ENCODE results near the gene AANAT.

AANAT gene

DNA sequence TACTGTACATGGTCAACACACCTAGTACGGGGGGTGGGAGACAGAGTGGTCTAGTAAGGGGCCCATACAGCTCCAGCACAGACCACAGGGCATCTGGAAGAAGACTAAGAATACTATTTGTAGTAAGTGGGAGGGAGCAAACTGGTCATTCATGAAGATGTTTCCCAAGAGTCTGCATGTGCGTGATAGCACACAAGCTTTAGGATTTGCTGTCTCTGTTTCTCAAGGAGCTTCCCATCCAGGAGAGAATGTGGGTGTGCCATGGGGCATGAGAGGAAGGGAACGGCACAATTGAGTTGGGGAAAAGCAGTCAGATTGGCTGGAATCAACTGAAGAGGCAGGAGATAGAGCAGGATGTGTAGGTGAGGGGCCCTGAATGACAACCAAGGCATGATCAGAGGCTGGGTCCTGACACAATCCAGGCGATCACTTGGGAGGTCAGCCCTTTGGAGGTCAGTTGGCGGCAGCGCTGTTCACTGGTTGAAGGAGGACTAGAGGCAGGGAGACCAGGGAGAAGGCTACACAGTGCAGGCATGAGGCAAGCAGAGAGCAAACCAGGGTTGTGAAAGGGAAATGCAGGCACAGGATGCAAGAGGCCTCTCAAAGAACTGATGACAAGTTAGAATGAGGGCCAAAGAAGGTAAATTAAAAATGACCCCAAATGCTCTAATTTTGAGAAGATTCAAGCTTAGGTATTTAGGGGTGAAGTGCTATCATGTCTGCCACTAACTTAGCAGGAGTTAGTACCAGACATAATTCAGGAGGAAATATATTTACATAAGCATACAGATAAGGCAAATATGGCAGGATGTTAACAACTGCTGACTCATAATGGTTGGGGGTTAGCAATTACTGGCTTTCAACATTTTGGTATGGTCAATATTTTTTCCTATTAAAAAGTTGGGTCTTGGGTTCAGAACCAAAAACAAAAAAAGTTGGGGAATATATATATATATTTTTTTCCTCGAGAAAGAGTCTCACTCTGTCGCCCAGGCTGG lies 24.8 kb upstream of the AANAT start:
- no peak for DNase-seq (ENCODE audit: low read depth)

DNA sequence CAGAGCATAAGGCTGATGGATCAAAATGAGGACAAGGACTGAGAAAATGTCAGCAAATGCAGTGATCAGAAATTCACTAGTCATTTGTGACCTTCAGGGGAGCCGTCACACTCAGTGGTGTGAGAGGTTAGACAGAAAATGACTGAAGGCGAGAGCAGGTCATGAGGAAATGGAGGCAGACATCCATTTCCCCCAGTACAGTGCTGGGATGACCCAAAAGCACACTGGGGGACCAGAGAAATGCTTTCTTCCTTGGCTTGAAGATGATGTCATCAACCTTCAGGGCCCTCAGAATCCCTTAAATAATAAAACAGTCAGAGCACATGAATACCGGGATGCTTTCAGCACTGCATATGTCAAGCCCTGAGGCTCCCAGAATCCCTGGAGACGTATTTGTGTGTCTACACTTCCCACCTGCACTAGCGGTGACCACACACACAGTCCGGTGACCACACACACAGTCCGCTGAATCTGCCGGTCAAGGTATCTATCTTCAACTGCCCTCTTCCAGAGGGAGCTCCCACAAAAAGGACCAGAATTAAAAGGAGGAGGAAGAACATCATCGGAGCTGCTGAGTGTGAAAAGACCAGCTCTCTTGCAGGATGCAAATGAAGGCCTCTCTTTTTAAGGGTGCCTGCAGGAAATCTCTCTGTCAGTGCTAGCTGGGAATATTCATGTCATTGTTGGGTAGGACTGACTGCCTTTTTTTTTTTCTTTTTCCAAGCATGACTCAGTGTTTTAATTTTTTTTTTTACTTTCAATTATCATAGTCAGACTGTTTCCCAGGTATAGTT lies 22.7 kb upstream of the AANAT start:
- DNase-seq (ENCODE audit: low read depth), result no peak

DNA sequence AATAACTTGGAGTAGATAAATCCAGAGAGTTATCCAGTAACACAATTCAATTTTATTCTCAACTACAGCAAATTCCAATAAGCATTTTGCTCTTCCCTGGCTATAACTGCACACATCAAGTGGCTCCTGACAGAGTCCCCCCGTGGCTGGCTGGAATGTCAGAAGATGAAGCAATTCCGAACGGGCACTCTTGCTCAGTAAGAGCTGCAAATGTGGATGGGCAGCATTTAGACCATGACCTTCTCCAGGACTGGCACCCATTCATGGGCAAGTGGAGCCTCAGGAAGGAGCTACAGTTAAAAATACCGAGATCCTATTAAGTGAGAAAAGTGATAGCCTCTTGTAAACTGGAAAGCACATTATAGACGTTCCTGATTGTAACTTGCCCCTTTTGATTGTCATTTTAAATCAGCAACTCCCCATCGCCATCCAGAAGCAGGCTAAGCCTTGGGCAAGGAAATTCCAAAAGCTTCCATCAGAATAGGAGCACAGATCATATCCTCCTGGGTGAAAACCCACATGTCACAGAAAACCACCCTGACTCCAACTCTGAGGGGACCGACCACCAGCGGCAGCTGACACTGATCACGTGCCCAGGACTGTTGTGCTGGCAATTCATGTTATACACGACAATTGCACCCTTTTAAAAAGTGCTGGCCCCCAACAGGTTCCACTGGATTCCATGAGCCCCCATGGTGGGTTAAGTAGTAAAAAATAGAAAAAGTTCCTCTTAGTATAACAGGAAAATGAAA lies 21.5 kb upstream of the AANAT start:
- no peak for DNase-seq (ENCODE audit: low read depth)

DNA sequence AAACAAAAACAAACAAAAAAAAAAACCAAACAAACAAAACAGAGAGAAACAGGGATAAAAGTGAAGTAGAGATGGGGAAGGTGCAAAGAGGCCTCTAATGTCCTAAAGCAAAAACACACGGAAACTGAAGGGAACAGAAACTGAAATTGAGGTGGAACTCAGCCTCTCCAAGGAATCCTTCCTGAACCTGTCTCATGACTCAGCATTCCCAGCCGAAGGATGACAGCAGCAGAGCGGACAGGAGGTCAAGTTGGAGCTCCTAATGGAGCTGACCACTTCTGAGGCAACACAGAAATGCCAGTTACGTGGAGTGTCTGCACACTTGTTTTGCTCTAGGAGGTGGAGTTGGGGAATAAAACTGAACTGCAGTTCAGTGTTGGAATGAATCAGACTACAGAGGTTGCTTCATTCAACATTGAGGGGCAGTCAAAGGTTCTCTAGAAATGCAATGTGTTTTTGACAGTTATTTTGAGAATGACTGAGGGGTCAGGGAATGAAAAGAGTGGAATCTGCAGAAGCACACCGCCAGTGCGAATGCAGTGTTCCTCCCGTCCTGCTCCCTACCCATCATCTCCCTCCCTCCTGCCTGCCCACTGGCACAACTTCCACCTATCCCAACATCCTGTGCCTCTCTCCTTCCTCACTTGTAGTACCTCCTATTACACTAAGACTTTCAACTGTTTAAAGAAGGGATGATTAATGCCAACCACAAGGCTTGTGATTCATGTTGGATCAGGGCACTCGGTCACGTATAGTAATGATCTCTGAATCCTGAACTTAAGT lies 20.8 kb upstream of the AANAT start:
- no peak for DNase-seq (ENCODE audit: low read depth)

DNA sequence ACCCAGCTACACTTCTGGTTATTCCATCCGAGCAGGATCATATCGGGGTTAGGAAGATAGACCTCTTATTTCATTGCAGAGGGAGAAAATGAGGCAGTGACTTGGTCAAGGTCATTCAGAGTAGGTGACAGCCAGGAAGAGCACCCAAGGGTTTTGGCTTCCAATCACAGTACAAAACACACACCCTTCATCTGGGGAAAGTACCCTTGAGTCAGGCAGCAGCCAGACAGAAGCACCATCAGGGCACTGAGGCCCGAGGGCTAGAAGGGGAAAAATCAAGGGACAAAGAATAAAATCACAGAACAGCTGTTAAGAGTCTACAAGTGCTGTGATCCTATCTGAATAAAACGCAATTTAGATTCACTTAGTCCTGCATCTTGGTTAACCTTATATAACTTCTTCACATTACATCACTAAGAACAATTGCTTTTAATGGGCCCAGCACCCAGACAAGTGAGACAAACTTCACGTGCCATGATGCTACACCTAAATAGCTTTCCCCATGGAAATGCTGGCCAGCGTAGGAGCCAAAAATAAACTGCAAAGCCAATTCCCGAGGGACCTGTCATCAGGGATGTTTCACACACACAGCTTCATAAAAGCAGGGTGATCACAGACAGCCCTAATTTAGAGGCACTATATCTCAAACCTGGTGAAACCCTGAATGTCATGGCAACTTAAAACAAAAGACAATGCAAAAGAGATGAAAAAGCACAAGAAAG lies 19.3 kb upstream of the AANAT start:
- DNase-seq (ENCODE audit: low read depth), result no peak

DNA sequence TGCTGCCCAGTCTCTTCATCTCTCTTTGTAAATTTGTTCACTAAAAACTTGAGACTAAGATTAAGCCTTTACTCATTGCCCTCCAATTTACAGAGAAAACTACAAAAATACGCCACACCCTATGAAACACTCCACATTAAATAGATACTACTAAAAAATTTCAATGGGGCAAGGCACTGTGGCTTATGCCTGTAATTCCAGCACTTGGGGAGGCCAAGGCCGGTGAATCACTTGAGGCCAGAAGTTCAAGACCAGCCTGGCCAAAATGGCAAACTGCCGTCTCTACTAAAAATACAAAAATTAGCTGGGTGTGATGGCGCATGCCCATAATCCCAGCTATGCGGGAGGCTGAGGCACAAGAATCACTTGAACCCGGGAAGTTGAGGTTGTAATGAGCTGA lies 18.3 kb upstream of the AANAT start:
- no peak for DNase-seq (ENCODE audit: low read depth)

DNA sequence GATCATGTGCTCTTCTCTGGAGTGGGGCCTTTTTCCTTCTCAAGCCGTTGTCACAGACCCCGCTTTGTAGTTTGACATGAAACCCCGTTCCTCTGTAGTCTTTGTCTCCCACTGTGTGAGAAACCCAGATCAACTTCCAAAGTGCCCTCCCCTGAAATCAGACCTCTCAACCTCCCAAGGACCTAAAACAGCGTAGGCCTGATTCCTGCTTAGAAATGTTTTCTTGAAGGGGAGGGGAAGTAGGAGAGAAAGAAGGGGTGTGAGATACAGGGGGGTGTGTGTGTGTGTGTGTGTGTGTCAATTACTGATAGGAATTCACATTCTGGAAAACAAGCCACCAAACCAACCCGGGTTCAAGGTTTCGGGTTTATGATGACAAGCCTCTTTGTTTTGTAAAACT lies 15.9 kb upstream of the AANAT start:
- DNase-seq (ENCODE audit: low read depth), result no peak

DNA sequence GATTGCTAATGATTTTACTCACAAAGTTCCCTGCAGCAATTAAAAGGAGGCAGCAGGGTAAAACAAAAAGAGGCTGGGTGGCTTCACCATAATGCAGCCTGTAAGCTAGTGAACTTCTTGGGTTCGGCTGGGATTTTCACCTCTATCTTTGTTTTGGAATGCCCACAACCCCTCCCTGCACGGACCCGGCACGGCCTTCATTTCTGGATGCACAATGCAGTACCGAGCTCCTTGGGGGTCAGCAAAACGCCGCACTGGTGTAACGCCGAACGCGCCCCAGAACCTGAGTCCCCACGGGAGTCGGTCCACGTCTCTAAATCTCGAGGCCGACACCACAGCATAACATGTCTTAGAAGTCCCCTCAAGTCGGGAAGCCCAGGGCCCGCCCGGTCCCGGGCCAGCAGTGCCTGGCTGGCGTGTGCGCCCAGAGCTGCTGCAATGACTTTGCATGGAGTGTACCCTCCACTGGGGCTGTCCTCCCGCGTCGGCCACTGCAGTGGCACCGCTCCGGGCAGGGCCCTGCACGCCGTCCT lies 15.2 kb upstream of the AANAT start:
- DNase-seq (ENCODE audit: low read depth), result no peak

DNA sequence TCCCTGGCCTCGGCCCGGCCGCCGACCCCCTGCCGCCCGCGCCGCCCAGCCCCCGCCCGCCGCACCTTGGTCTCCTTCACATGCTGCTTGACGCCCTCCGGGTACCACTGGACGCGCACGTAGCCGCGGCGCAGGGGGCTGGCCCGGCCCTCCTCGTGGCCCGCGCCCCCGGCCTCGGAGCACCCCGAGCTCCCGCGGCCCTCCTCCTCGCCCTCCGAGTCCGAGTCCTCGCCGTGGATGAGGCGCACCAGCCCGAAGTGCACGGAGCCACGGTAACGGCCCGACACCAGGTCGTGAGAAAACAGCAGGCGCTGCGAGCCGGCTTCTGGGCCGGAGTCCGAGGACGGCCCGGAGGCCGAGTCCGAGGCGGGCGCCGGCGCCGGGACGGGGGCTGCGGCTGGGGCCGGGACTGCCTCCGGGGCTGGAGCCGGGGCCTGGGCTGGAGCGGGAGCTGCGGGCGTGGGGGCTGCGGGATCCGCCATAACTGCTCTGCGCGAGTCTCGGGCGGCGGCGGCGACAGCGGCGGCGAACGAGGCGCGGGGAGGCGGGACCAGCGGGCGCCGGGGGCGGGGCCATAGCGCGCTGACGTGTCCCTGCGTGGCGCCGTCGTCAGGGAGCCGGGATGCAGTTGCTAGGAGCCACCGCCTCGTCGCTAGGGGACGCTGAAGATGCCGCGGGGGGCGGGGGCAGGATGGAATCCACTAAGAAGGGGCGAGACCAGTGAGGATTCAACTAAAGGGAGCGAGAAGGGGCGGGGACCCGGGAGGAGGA lies 14.6 kb upstream of the AANAT start, which contains the start of gene UBE2O:
UBE2O (minus strand) TSS at position 493 of the 771 bp plus-strand sequence; CDS start at position 482, 11 bp downstream.
- peak; percentile 81 for DNase-seq (ENCODE audit: low read depth)

DNA sequence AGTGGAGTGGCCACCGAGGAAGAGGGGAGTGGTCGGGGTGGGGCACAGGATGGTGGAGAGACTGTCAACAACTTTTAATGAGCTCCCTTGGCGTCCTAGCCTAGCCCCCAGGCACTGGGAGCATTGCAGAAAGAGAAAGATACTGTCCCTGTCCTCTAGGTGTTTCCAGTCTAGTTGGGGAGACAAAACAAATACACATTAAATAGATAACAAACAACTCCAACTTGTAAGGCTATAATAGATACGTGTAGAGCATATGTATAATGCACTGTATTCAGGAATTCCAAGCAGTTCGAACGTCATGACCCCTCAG lies 14.0 kb upstream of the AANAT start:
- no peak for DNase-seq (ENCODE audit: low read depth)

DNA sequence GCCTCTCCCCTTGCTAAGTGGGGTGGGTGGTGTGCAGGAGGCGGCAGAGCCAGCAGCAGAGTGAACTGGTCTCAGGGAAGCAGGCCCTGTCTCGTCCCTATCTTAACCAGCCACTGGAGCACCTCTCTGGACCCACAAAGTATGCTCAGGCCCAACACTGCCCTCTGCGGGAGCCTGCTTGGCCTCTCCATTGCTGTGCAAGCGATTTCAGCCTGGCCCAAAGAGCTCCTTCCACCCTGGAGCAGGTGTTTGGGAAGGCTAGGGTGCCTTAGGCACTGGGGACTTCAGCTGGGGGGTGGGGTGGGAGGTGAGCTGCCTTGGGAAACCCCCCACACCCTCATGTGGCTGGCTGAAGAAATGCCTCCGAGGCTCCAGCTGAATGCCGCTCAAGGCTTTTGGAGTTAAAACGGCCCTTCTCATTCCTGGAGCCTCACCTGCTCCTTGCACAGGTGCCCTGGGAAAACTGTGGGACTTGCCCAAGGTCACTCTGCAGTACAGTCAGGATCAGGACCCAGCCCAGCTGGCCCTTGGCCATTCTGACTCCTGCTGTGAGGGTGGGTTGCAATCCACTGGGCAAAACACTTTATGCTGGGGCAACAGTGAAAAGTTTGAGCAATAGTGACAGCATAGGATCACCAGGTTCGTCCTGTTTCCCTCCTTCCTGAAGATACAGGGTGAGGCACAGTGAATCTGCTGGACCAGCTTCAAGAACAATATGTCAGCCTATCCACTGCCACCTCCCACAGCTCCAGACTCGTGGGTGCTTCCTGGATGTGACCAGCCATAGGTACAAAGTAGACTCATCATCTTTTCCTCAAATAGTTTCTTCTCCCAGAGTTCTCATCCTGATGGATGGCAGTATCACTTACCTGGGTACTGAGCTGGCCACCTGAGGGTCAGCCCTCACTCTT lies 8.6 kb upstream of the AANAT start:
- no peak for DNase-seq (ENCODE audit: low read depth)

DNA sequence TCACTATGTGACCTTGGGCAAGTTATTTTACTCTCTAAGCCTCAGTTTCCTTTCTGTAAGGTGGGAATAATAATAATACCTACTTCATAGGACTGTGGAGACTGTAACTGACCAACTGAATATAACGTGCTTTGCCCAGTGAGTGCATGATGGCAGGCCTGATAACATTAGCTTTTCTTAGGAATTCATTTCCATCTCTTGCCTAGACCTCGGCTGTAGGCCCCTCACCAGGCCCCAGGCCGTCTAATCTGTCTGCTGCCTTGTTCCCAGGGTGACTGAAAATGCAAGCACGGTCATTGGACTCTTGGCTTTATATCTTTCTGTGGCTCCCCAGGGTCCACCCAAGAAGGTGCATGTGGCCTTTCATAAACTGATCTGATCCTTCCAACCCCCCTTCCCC lies 7.7 kb upstream of the AANAT start:
- DNase-seq (ENCODE audit: low read depth), result no peak

DNA sequence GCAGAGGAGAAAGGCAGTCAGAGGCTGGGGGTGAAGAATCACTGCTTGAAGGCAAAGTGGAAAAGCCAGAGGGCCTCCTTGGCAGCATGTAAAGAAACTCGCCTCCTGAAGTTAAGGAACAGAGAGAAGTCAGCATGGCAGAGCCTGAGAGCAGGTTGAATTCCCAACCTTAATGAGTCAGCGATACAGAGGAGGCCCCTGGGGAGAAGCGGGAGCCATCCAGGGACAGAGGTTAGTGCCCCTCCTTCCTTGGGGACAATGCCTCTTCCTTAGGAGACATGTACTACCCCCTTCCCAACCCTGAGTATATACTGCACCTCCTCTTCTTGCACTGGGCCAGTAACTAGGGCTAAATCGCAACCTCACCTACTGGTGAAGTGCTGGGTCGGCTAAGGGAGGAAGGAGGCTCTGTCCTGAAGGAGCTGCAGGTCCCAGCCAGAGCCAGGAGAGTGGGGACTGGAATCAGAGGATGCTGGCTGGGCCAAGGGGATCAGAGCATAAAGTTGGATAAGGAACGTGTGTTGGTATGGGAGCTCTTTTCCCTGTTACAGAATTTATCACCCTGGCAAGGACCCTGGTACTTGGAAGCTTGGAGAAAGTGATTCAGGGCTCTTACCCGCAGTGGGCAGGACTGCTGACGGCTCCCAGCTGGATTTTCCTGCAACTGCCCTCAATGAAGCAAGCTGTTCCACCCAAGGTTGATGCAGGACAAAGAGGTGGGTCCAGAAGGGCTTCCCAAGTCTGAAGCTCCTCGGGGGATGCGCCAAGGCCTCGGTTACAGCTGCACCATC lies 5.4 kb upstream of the AANAT start:
- no peak for DNase-seq (ENCODE audit: low read depth)

DNA sequence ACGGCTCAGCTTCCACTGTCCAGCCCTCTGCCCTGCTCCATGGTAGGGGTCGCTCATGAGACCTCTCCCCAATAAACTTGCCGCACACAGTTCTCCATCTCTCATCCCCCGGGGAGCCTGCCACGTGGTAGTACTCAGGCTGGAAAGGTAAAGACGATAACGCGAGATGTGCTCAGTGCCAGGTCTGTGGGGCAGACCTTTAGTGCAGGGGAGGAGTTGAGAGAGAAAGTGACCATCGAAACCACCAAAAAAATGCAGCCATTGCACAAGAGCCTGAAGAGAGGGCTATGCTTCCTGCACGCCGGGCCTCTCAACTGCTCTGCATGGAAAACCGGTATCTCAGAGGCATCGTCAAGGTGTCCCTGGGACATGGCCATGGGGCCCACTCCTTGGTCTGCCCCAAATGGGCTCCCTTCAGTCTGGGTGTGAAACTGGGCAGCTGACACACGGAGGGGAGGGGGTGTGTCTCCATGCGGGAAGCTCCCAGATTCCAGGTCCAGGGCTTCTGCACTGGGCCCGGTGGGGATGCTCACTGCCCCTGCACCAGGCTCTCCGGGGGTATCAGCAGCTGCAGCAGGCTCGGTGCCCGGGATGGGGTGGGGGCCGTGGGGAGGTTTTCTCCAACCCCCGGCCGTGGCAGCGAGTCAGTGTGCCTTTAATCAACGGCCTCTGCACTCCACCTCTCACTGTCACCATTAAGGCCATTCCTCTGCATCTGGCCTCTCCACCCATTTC lies 4.7 kb upstream of the AANAT start:
- no peak for DNase-seq (ENCODE audit: low read depth)

DNA sequence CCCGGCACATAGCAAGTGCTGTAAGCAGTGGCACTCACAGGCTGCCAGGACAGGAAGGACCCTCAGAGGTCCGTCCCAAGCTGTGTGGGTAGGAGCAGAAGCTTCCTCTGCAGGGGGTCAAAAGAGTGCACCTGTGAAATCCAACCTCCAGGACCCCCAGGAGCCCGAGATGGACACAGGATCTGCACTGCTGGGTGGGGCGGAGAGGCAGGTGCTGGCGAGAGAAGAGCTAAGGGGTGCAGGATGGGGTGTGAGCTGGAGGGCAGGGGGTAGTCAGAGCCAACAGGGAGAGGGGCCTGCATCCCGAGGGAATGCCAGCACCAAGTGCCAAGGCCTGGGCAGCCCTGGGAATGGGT lies 650 bp upstream of the AANAT start:
- no peak for DNase-seq (ENCODE audit: low read depth)

DNA sequence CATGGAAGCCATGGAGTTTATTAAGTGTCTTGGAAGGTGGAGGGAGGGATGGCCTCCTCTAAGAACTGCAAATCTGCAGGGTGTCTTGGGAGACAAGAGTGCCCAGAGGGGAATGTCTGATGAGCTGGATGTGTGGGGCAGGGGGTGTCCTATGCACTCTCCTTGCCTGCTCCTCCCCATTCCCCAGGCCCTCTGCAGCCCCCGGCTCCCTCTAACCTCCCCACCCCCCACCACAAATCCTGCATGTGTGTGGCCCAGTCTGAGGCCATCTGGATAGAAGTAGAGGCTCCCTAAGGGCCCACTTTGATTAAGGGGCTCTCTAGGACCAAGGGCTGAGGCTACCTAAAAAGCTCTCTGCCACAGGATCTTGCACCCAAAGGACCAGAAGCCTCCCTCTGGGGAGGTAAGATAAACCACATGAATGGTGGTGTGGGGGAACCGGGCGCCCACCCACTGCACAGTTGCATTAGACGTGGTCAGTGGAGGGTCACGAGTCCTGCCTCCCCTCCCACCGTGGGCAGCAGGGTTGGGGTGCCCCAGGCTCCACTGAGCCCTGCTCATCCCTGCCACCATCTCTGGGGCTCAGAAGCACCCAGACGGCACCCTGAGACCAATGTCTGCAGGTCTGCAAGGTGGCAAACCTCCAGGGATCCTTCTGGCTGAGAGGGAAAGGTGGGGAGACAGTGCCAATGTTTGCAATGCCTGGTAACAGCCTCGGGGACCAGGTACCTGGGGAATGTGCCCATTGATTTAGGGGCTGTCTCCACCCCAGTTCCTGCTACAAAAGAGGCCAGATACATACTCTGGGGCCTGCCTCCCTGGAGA lies 618 bp downstream of the AANAT start:
- DNase-seq (ENCODE audit: low read depth), result no peak

DNA sequence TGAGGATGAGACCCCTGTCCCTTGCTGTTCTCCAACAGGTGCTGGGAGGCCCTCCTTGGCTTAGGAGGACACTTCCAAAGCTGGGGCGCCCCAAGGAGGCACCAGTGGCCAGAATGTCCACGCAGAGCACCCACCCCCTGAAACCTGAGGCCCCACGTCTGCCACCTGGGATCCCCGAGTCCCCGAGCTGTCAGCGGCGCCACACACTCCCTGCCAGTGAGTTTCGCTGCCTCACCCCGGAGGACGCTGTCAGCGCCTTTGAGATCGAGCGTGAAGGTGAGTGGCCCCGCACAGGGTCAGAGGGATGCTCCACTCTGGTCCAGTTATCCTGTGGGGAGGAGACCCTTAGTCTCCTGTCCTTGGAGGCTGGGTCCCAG lies 1.2 kb downstream of the AANAT start:
- no peak for DNase-seq (ENCODE audit: low read depth)
